IPS DF 19.7 (cell line): Measurements from ENCODE around the gene NCOA4.
"Not testable (repeated sequence)": the region's sequence is repeated elsewhere in the genome, so short reads cannot be mapped to it uniquely, and the experiment has no call there.

Experiments used
- DNase-seq: peaks from one replicate; pipeline ENCODE4 v3.0.0-alpha.2; 2013; ENCODE audit warnings: low read depth, low spot score

Gene NCOA4

DNA sequence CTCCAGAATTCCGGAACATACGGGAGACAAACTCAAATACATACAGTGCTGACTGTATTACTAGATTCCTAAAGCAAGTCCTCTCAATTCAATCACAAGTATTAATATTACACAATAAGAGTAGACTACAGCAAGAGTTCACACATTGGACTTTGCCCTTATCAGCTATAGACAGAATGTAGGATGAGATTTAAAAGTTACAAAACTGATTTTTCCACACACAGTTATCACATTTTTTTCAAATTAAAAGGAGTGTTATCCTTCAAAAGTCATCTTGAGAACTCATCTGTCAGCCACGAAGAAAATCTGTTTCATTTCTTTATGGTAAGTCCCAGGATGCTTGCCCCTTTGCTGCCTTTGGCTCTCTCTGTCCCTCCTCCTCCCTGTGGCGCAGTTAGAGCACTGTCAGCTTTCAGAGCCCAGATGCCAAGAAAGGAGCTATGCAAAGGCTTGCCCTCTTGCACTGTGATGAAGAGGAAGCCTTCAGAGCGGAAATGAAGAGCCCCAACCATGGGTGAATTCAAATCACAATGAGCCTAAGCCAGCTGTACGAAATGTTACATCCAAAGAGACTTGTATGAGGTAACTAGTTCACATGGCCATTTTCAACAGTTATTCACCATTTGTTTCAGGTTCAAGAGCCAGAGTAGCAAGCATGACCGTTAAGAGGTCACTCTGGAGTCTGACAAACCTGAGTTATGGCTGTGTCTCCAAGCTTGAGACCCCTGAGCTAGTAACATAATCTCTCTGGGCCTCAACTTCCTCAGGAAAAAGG is 10.7 kb downstream of the NCOA4 start:
- no peak for DNase-seq

GRCh38 chr10:46019177-46019528 is 11.3 kb downstream of the NCOA4 start:
- DNase-seq: no peak

DNA sequence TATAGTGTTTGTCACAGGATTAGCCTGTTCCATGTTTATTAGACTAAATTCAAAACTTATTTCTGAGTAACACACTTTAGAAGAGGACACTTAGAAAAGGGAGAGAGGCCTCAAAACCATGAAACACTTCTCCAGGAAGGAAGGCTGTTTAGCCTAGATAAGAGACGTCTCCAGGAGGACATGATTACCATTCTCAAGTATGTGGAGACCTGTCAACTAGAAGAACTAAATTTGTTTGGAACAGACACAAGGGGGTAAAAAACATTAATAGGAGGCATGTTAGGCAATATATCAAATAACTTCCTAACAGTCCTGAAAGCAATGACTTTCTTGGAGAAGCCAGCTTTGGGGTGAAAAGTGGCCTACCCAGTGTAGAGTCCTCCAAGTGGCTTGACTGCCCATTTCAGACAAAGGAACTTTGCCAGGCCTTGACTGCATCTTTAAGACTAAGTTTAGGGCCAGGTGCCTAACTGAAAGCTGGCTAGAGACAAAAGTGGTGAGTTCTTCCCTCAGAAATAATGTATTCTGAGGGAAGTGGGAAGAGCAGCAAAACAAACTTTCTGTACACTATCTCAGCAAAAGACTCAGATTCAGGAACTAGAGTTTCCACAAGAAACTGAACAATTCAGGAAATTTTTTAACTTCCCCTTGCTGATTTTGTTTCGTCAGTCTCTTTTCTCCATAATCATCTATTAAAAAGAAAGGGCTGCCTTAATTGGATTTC is 11.8 kb downstream of the NCOA4 start:
- no peak for DNase-seq

DNA sequence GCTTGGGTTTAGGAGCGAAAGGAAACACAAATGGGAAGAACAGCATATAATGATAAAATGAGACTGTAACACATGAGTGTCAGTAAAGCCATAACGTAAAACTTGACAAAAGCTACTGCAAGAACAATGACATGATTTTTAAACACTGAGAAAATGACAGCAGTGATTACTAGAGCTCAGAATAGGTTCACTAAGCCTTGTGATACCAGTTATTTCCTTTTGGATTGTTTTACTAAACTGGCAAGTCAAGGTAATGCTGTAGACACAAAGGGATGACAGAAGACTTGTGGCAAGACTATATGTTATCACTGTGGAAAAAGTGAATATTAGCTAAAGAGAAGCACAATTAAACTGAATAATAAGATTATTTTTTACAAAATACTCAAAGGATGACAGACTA is 12.7 kb downstream of the NCOA4 start:
- DNase-seq: no peak

- no peak for DNase-seq
Observed at GRCh38 chr10:46016811-46017210, 13.6 kb downstream of the NCOA4 start.

DNA sequence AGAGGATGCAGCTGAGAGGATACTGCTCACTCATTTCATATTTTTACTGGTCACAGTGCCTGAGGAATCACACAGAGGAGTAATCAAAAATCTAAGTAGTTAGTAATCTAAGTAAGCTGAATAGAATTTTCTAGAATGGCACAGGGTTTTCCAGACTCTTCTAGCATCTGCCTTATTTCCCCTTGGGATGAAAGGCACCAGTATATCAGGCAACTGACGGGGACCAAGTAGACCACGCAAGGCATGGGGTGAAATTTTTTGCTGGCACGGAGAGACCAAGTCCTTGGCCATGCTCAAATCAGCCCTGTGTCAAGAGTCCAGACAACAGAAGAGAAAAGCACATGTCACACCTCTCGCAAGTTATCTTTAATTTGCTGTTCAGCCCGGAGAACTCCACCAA is 14.2 kb downstream of the NCOA4 start:
- no peak for DNase-seq

- DNase-seq: no peak
Observed at GRCh38 chr10:46014683-46015405, 15.6 kb downstream of the NCOA4 start.

DNA sequence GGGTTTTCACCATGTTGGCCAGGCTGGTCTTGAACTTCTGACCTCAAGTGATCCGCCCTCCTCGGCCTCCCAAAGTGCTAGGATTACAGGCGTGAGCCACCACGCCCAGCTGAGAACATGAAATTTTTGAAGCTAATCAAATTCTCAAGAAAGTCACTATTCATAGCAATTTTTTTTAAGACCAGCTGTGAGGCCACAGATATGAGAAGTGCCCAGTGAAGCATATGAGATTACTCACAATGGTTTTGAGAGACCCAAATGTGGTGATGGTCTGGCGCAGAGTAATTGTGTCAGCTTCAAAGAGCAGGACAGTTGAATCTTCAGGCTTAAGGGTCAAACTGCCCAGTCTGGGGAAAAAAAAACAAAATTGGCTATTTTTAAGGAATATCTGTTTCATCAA is 16.2 kb downstream of the NCOA4 start:
- DNase-seq: no peak

- DNase-seq: no peak
Observed at GRCh38 chr10:46012746-46013145, 17.7 kb downstream of the NCOA4 start.

- DNase-seq: no peak
Observed at GRCh38 chr10:46006219-46006618, 24.2 kb downstream of the NCOA4 start.

DNA sequence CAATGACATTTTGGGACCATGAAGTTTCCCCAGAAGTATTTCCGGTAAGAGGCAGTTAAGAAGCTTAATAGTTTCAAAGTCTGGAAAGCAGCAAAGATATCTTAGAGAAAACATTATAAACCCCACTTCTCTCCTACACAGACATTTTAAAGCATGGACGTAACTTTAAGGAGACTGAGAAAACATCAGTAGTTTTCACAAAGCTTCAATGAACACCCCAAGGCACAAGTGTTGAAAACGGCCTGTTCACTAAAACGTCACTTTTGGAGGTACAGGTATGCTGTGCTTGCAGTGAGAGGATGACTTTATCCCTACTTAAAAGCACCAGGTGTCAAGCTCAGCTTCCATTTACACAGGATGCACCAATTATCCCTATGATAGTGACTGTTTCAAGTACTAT is 25.0 kb downstream of the NCOA4 start:
- no peak for DNase-seq

DNA sequence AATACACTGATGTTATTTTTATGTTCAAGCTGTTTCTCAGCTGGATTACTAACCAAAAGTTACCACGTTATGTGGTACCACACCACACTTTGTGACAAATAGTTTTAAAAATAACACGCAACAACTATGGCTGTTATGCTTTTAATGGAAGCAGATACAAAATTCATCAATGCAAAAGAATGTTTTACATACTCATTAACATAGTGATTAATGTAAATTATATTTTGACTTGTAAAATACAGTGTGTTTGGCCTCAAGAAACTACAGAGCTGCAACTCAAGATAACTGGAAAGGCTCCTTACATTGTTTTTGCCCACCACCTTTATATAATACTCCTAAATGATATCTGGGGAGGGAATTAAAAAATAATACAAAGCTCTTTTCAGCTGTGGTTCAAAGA is 25.5 kb downstream of the NCOA4 start:
- no peak for DNase-seq

DNA sequence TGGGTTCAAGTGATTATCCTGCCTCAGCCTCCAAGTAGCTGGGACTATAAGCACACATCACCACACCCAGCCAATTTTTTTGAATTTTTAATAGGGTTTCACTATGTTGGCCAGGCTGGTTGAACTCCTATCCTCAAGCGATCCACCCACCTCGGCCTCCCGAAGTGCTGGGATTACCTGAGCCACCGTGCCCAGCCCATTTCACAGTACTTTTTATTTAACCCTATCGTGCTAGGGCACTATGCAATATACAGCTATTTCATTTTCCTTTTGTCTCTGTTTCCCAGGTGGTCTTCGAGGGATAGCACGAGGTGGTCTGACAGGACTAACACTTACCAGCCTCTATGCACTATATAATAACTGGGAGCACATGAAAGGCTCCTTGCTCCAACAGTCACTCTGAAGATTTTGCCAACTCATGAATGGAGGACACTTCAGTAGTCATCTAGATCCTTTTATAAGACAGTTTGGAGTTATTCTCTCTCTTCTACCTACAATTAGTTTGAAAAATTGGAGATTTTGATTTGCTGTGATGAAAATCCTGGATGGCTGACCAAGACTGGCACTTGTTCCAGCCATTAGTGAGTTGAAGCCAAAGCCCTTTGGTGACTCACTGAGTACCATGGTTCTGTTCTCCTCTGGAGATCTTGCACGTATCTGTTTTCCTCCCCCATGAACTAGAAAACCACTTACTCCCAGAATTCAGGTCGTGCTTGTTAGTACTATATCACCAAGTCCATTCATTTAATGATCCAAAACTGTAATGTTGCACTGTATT is 27.3 kb downstream of the NCOA4 start:
- DNase-seq: no peak

GRCh38 chr10:46002189-46002687 is 28.2 kb downstream of the NCOA4 start:
- DNase-seq: not testable (repeated sequence)

GRCh38 chr10:46001187-46001756 is 29.2 kb downstream of the NCOA4 start:
- DNase-seq: no peak

DNA sequence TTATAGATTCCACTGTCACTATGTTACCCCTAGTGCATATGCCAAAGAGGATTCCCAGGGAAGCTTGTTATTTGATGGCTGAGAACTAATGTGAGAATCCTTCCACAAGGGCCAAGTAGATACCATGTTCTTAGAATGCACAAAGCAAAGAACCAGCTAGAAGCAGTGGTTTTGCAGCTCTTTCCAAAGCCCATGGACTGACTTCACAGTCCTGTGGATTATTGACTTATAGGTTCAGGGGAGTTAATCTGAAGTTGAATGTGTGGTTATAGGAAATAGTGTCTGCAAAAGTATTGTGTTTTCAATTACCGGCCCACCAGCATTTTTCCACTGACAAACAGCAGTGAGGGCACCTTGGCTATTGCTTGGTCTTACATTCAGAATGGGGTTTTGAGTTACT is 29.9 kb downstream of the NCOA4 start:
- DNase-seq: no peak

DNA sequence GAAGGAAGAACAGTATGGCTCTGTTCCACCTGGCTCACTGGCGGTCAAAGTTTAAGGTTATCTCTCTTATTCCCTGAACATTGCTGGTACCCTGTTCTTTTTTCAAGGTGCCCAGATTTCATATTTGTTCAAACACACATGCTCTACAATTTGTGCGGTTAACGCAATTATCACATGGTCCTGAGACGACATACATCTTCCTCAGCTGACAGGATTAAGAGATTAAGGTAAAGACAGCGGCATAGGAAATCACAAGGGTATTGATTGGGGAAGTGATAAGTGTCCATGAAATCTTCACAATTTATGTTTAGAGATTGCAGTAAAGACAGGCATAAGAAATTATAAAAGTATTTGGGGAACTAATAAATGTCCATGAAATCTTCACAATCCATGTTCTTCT is 30.5 kb downstream of the NCOA4 start:
- not testable (repeated sequence) for DNase-seq

DNA sequence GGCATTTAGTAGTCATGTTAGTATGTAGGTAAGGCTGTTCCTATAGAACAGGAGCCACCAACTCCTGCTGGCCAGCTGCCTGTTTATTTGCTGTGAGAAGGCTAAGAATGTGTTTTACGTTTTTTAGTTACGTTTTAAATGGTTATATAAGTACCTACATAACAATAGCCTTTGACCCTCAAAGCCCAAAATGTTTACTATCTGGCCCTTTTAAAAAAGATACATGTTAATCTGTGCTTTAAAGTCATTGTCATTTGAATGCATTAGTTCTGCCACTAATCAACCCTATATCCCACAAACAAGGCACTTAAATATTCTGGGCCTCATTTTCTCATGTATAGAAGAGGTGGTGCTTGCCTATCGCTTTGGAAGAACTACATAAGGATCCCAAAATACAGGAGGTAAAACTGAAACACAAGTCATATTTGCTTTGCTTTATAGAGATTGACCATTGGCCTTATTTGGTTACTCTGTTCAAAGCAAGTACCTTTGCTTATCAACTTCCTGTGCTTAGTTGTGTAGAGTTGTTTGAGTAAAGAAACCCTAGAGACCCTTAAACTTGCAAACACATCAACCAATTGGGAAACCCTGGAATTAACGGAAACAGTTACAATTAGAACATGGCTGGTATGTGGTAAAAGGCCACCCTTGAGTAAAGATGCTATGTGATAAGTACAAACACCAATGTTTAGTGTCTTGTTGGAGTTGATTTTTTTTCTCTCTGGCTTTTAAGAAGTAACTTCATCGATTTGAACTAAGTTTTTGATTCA is 32.2 kb downstream of the NCOA4 start:
- no peak for DNase-seq

DNA sequence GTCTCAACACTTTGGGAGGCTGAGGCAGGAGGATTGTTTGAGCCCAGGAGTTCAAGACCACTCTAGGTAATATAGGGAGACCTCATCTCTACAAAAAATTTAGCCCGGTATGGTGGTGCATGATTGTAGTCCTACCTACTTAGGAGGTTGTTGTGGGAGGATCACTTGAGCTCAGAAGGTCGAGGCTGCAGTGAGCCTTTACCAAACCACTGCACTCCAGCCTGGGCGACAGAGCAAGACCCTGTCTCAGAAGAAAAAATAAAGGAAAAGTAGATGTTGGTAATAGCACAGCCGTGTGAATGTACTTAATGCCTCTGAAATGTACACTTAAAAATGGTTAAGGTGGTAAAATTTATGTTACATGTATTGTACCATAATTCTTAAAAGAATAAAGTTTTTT is 32.9 kb downstream of the NCOA4 start:
- no peak for DNase-seq

DNA sequence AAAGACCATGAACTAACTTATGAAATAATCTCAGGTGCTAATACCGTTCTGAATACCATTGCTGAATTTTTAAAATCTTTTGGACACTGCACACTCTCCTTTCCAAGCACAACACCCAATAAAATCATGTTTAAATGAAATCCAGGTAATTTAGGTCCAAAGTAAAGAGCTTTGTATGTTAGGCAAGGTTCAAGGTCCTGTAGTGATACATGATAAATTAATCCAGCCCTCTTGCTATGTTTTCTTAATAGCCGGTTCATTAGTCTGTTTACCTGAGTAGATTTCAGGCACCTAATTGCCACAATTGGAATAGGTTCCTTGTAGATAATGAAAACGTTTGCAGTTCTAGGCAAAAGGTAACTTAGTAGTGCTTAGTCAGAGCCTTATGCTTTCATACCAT is 44.8 kb downstream of the NCOA4 start:
- not testable (repeated sequence) for DNase-seq

DNA sequence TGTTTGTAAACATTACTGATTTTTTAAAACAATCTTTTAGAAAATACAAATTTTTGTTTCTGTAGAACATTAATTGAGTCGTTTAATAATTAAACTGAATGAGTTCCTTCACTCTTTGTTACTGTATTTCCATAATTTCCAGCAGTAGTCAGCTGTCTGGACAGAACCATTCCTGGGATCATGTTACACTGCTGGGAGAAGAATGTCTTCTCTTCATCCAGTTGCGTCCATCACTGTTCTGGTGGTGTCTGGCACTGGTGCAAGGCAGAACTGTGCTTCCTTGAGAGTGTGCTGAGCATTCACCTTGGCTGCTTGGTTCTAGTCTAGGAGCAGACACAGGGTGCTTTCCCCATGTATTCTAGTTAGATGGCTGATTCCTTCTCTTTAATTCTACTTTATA is 46.0 kb downstream of the NCOA4 start:
- DNase-seq: not testable (repeated sequence)
